Endothelial cell of umbilical vein (primary cell): Measurements from ENCODE around the gene IMPA2. TPM values are rescaled to one million over a fixed set of nuclear protein-coding genes. Genes with fewer than 3 reads are reported as not detected.

Experiments
- BruUV-seq: library from RNA; stranded (reverse); fragments of 400-500 nt; replicated peaks from 2 replicates; lab custom pipeline; 2021; lab: Mats Ljungman, UMichigan
- CTCF ChIA-PET: fragments of 300-600, 350-600 bp; sonication (Branson Sonifier 250); formaldehyde crosslinking; loops from one replicate; lab custom pipeline; 2021; ENCODE audit warnings: antibody characterized with exemption, inconsistent platforms; lab: Charles Lee
- POLR2A ChIA-PET: fragments of 300-600, 350-600 bp; sonication (Branson Sonifier 250); formaldehyde crosslinking; loops from one replicate; lab custom pipeline; 2021; ENCODE audit warnings: antibody characterized with exemption, inconsistent platforms; lab: Charles Lee
- DNase-seq: peaks from one replicate; pipeline ENCODE4 v3.0.0-alpha.2; 2011; ENCODE audit warnings: low read depth, low spot score
- FAIRE-seq: peaks from 2 replicates; lab custom pipeline; 2011; peaks lifted over from hg19 to GRCh38; lab: Jason Lieb, UNC
- H2AFZ ChIP-seq: 2 replicates; pipeline ENCODE4 v1.6.0; 2012; ENCODE audit warnings: low read depth, low read length, control low read depth, inconsistent platforms
- H3K27ac ChIP-seq: 2 replicates; pipeline ENCODE4 v1.5.1; 2011; ENCODE audit warnings: low read depth, mild to moderate bottlenecking, control low read depth, low read length, moderate library complexity; ENCODE audit not compliant: insufficient read depth
- H3K27me3 ChIP-seq, 2 experiments: 2 replicates each; pipeline versions ENCODE4 v1.6.0 to v1.6.1; 2011; ENCODE audit warnings: low read length in 2 of 2, mixed read lengths in 1 of 2; ENCODE audit not compliant: control insufficient read depth in 2 of 2, insufficient read depth in 2 of 2
- H3K36me3 ChIP-seq, 2 experiments: 2 replicates in 1 of 2; 3 replicates in 1 of 2; pipeline ENCODE4 v1.5.1; 2011; ENCODE audit warnings: low read length in 2 of 2, mild to moderate bottlenecking in 1 of 2, moderate library complexity in 1 of 2; ENCODE audit not compliant: control insufficient read depth in 2 of 2, insufficient read depth in 2 of 2; ENCODE audit errors: extremely low read depth in 1 of 2
- H3K4me1 ChIP-seq: 3 replicates; pipeline ENCODE4 v1.5.1; 2011; ENCODE audit warnings: mild to moderate bottlenecking, low read length; ENCODE audit not compliant: control insufficient read depth, insufficient read depth; ENCODE audit errors: extremely low read depth
- H3K4me2 ChIP-seq: 2 replicates; pipeline ENCODE4 v1.6.1; 2011; ENCODE audit warnings: low read length, control low read depth, mixed read lengths; ENCODE audit not compliant: insufficient read depth
- H3K4me3 ChIP-seq, 3 experiments: fragments of 200-600 bp in 1 of 3; sonication (generic), shearing (Covaris generic) in 1 of 3; replicated peaks in 1 of 3; 2 replicates each; pipeline ENCODE4 v1.5.1; 2011 to 2016; ENCODE audit warnings: control low read depth in 3 of 3, low read length in 3 of 3, mild to moderate bottlenecking in 2 of 3, inconsistent platforms in 1 of 3, low read depth in 1 of 3, moderate library complexity in 1 of 3; ENCODE audit not compliant: insufficient read depth in 1 of 3
- H3K79me2 ChIP-seq: 2 replicates; pipeline ENCODE4 v1.6.0; 2012; ENCODE audit warnings: low read length, inconsistent platforms; ENCODE audit not compliant: control insufficient read depth, insufficient read depth
- H3K9ac ChIP-seq: replicated peaks from 2 replicates; pipeline ENCODE3; 2011; ENCODE audit warnings: low read length, control low read depth; ENCODE audit not compliant: insufficient read depth; ENCODE audit errors: extremely low read depth
- H3K9me1 ChIP-seq: replicated peaks from 3 replicates; pipeline ENCODE4 v1.6.0; 2011; ENCODE audit warnings: mild to moderate bottlenecking, low read length; ENCODE audit not compliant: control insufficient read depth, insufficient read depth; ENCODE audit errors: extremely low read depth
- H3K9me3 ChIP-seq: replicated peaks from 2 replicates; pipeline ENCODE4 v1.5.1; 2012; ENCODE audit warnings: low read length, inconsistent platforms; ENCODE audit not compliant: control insufficient read depth, insufficient read depth
- H4K20me1 ChIP-seq: replicated peaks from 2 replicates; pipeline ENCODE3; 2011; ENCODE audit warnings: mild to moderate bottlenecking, low read length; ENCODE audit not compliant: control insufficient read depth, insufficient read depth; ENCODE audit errors: extremely low read depth
- EZH2 ChIP-seq: IDR thresholded peaks from 2 replicates; pipeline ENCODE4 v1.6.1; 2012; ENCODE audit warnings: borderline replicate concordance, low read depth, mild to moderate bottlenecking, moderate library complexity, low read length, inconsistent platforms; ENCODE audit not compliant: severe bottlenecking
- FOS ChIP-seq: IDR thresholded peaks from 2 replicates; pipeline ENCODE4 v1.6.1; 2011; ENCODE audit warnings: mild to moderate bottlenecking, low read length, moderate library complexity, borderline replicate concordance; ENCODE audit not compliant: insufficient read depth
- GATA2 ChIP-seq: IDR thresholded peaks from 2 replicates; pipeline ENCODE4 v1.7.0; 2011; ENCODE audit warnings: low read depth, mild to moderate bottlenecking, moderate library complexity, mixed read lengths, low read length; ENCODE audit not compliant: insufficient read length, insufficient read depth
- JUN ChIP-seq: IDR thresholded peaks from 2 replicates; pipeline ENCODE4 v1.6.1; 2011; ENCODE audit warnings: borderline replicate concordance, low read depth; ENCODE audit not compliant: insufficient read length, insufficient read depth
- MYC ChIP-seq: IDR thresholded peaks from one replicate; pipeline ENCODE4 v1.6.1; 2011; ENCODE audit warnings: mild to moderate bottlenecking, low read depth, low read length
- POLR2A ChIP-seq: IDR thresholded peaks from 2 replicates; pipeline ENCODE4 v1.6.1; 2012; ENCODE audit warnings: low read depth, mild to moderate bottlenecking, control low read depth, low read length
- POLR2AphosphoS5 ChIP-seq: IDR thresholded peaks from 2 replicates; pipeline ENCODE4 v1.6.1; 2012; ENCODE audit warnings: low read depth, mild to moderate bottlenecking, control low read depth, low read length, moderate library complexity; ENCODE audit not compliant: insufficient read depth
- dilution Hi-C: fragments of 300-500 bp; cut with MboI; formaldehyde crosslinking; loops from one replicate; pipeline ENCODE4 v1.15.0; 2019; ENCODE audit warnings: low sequenced_read_pairs; ENCODE audit not compliant: extremely low pct_ligation_motif_present
- intact Hi-C: fragments of 100-400 bp; cut with micrococcal nuclease; formaldehyde crosslinking; loops from one replicate; pipeline ENCODE4 v1.10.0; 2022
- polyA plus RNA-seq, 4 experiments: library from polyadenylated mRNA; depleted of rRNA in 3 of 4; stranded (reverse) in 3 of 4; unstranded in 1 of 4; fragments of >200 nt; gene quantifications; 2 replicates each; pipeline versions ENCODE4 v1.2.1 to v1.2.3, GENCODE V29; 2011 to 2012; ENCODE audit warnings: missing spikeins in 1 of 4
- total RNA-seq: library from RNA; stranded (reverse); gene quantifications from 2 replicates; pipeline ENCODE4 v1.2.3, GENCODE V29; 2021
- TF ChIP-seq, protein P1 (sequence below), 2 donors: IDR thresholded peaks; 1 replicate in 1 of 2; 2 replicates in 1 of 2; pipeline ENCODE4 v1.5.1; 2011; ENCODE audit warnings: low read length in 2 of 2, mild to moderate bottlenecking in 2 of 2, moderate library complexity in 2 of 2, control low read depth in 1 of 2, inconsistent platforms in 1 of 2, low read depth in 1 of 2; ENCODE audit not compliant: insufficient read depth in 1 of 2; ENCODE audit errors: extremely low read depth in 1 of 2
- TF ChIP-seq, protein P2 (sequence below): IDR thresholded peaks from 2 replicates; pipeline ENCODE4 v1.6.1; 2011; ENCODE audit not compliant: insufficient read depth, insufficient read length

IMPA2 gene
- total and polyA plus RNA-seq, 2 donors (not counting 3 experiments of a cell fraction or from before 2014, with no cell fraction given): 6.1 to 8.0 TPM

DNA sequence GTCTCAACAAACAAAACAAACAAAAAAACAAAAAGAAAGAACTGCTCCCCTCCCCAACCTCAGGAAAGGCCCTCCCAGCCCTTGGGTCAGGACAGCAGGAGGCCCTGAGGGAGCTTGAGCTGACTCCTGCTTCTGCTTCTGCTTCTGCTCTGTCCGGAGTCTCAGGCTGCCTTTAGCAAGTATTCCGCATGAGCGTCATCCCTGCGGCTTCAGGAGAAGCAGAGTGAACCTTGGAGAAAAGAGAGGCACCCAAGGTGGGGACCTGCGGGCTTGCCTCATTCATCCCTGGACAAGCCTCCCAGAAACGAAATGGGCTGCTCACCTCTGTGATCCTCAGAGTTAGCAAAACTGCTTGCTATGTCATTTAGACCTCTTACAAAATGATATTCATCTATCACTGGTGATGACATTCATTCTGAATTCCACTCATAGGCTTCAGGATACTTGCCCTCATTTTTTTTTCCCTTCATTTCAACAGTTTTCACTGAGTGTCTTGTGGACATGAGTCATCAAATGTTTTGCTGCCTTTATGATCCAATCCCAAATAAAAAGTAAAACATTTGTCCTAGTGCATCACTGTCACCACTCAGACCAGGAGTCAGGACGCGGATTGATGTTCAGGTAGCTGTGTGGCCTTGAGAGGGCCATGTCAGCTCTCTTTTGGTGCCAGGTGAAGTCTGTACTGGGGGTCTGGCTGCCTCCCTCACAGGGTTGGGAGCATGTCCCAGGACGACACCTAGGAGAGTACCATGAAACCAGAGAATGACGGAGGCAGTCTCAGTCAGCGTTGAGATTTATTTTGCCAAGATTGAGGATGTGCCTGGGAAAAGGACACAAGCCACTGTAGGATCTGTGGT lies 51.7 kb downstream of the IMPA2 start:
- TF ChIP-seq FOS (no peak), POLR2AphosphoS5 (no peak), GATA2 (no peak), JUN (no peak), EZH2 (no peak), POLR2A (no peak), MYC (no peak)
- TF ChIP-seq, protein P1, sequence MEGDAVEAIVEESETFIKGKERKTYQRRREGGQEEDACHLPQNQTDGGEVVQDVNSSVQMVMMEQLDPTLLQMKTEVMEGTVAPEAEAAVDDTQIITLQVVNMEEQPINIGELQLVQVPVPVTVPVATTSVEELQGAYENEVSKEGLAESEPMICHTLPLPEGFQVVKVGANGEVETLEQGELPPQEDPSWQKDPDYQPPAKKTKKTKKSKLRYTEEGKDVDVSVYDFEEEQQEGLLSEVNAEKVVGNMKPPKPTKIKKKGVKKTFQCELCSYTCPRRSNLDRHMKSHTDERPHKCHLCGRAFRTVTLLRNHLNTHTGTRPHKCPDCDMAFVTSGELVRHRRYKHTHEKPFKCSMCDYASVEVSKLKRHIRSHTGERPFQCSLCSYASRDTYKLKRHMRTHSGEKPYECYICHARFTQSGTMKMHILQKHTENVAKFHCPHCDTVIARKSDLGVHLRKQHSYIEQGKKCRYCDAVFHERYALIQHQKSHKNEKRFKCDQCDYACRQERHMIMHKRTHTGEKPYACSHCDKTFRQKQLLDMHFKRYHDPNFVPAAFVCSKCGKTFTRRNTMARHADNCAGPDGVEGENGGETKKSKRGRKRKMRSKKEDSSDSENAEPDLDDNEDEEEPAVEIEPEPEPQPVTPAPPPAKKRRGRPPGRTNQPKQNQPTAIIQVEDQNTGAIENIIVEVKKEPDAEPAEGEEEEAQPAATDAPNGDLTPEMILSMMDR (IDR thresholded peaks at IDR 0.05; ENCODE audit: extremely low read depth in 1 of 2, insufficient read depth in 1 of 2, low read depth in 1 of 2, low read length in 2 of 2): no peak
- TF ChIP-seq, protein P2, sequence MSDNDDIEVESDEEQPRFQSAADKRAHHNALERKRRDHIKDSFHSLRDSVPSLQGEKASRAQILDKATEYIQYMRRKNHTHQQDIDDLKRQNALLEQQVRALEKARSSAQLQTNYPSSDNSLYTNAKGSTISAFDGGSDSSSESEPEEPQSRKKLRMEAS: no peak
- dilution Hi-C loops (no loop called here), intact Hi-C loops (no loop called here)
- Histone ChIP-seq H4K20me1 (no peaks in the 10 kb centered on the region), H3K4me3 (no peak overlapping the region), H3K36me3 (no peaks in the 10 kb centered on the region), H3K9me1 (no peaks in the 10 kb centered on the region), H3K9me3 (no peaks in the 10 kb centered on the region), H3K4me2 (no peak overlapping the region), H3K27me3 (peaks cover 0 to 2% of the 10 kb centered on the region in 2 experiments), H3K27ac (no peak overlapping the region), H2AFZ (no peak overlapping the region), H3K4me1 (no peaks in the 10 kb centered on the region), H3K9ac (no peak overlapping the region), H3K79me2 (no peaks in the 10 kb centered on the region)
- FAIRE-seq (no peak), DNase-seq (no peak)
- CTCF ChIA-PET: interaction anchor here (0.9 to 9.8 kb wide), 5 partner anchors 38 to 377 kb away, joined by 3 to 159 read pairs (median 6); no protein-coding TSS in a partner anchor
- POLR2A ChIA-PET: no interaction called here
- BruUV-seq: no TSS peak
